Aorta (tissue), 5 donors: ENCODE results near the gene OSTF1. TPM values are rescaled to one million over a fixed set of nuclear protein-coding genes. Genes with fewer than 3 reads are reported as not detected.

Experiments
- ATAC-seq: fragments of 200-7000 bp; cut with Tn5 transposase; one replicate; pipeline ENCODE4 v1.9.1; 2022; ENCODE audit warnings: moderate library complexity; ENCODE audit not compliant: low FRiP score
- DNase-seq, 2 donors: peaks; one replicate each; pipeline ENCODE4 v3.0.0-alpha.2; 2020
- H3K27ac ChIP-seq, 2 donors: one replicate each; pipeline ENCODE4 v1.5.1; 2013; ENCODE audit warnings: low read length in 2 of 2, mild to moderate bottlenecking in 2 of 2, moderate library complexity in 2 of 2, control low read depth in 1 of 2, inconsistent platforms in 1 of 2, low read depth in 1 of 2
- H3K27me3 ChIP-seq, 2 donors: one replicate each; pipeline ENCODE4 v1.6.1; 2013; ENCODE audit warnings: control low read depth in 1 of 2, low read length in 1 of 2, mild to moderate bottlenecking in 1 of 2, moderate library complexity in 1 of 2; ENCODE audit not compliant: insufficient read depth in 2 of 2, control insufficient read depth in 1 of 2
- H3K36me3 ChIP-seq, 2 donors: one replicate each; pipeline ENCODE4 v1.6.1; 2013; ENCODE audit warnings: control low read depth in 1 of 2, low read length in 1 of 2, mild to moderate bottlenecking in 1 of 2; ENCODE audit not compliant: insufficient read depth in 2 of 2, control insufficient read depth in 1 of 2
- H3K4me1 ChIP-seq, 2 donors: one replicate each; pipeline ENCODE4 v1.6.1; 2013; ENCODE audit warnings: low read length in 2 of 2, control low read depth in 1 of 2, mild to moderate bottlenecking in 1 of 2, moderate library complexity in 1 of 2; ENCODE audit not compliant: insufficient read depth in 2 of 2, control insufficient read depth in 1 of 2
- H3K4me3 ChIP-seq, 2 donors: one replicate each; pipeline ENCODE4 v1.5.1; 2013; ENCODE audit warnings: low read length in 2 of 2, control low read depth in 1 of 2, mild to moderate bottlenecking in 1 of 2
- H3K9me3 ChIP-seq: one replicate; pipeline ENCODE4 v1.6.1; 2013; ENCODE audit warnings: mild to moderate bottlenecking, low read length; ENCODE audit not compliant: control insufficient read depth
- WGBS, 2 donors: extraction: QIAGEN DNeasy Blood & Tissue Kit; methylation state at CpG; one replicate each; pipeline ENCODE4 v1.1.7; 2013; 5-methylcytosine and 5-hydroxymethylcytosine counted together
- intact Hi-C, 2 donors: fragments of 100-400 bp; cut with DNase I; formaldehyde crosslinking; loops; one replicate each; pipeline versions ENCODE4 v1.14.2 to v1.15.0; 2022
- polyA plus RNA-seq, 2 donors: library from polyadenylated mRNA; stranded (reverse); fragments of 200-250 nt; gene quantifications; one replicate each; pipeline ENCODE4 v1.2.3, GENCODE V29; 2013
- total RNA-seq, 2 donors: library from RNA; stranded (reverse); fragmentation: NEBNext Ultra II Directional; extraction: Animal tissue kit (Norgen Biotek cat#: 25700); gene quantifications; one replicate each; pipeline ENCODE4 v1.2.1, GENCODE V29; 2021
- donor health status: healthy with polysubstance abuse.
- donor health status: Bipolar disorder and iron deficiency.
- donor health status: DM: no; HTN: no; CAD: no.
- donor health status: DM: no; HTN: no; CAD: no.
- donor health status: DM: yes; HTN: yes; CAD: no.

The OSTF1 gene
- total and polyA plus RNA-seq, 4 donors = 24.8 to 49.3 (median 41.2) TPM

DNA sequence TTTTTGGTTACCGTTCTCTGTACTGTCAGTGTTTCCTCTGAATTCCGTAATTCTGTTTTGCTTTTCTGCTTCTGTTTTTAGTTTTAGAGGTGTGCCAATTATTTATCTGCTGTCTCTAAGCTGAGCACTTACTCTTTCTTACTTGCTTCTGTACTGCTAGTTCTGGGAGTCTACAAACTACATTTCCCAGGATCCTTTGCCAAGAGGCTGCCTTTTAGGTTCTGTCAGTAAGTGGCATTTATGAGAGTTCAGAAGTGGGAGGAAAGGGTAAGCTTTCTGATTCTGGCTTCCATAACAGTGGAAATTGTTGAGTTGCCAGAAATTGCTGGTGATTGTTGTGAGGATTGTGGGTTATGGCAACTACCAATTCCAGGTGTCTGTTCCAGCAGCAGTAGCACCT lies 102.4 kb downstream of the OSTF1 start:
- no peaks in the 10 kb centered on the region for H3K9me3 ChIP-seq
- no peaks in the 10 kb centered on the region for H3K4me1 ChIP-seq
- 59 to 64% methylated on average over 2 of the region's 2 CpGs for WGBS, 2 donors
- no peaks in the 10 kb centered on the region for H3K27me3 ChIP-seq
- DNase-seq (no peak), ATAC-seq (no peak)
- H3K36me3 ChIP-seq = no peaks in the 10 kb centered on the region
- intact Hi-C loops = no loop called here
- no peak overlapping the region for H3K4me3 ChIP-seq
- H3K27ac ChIP-seq = no peak overlapping the region

Other genes starting within 250 kb of the OSTF1 start
- gene TRPM6, start 200.6 kb upstream of the OSTF1 start, total RNA-seq = 1 to 10 TPM; 1.0 to 3.6 TPM
- 1 to 10 TPM in 1 of 2 donors, under 1 TPM in 1; 0.13 to 2.0 TPM for gene TRPM6, start 200.6 kb upstream of the OSTF1 start, polyA plus RNA-seq
- gene C9orf40, start 135.6 kb upstream of the OSTF1 start, total RNA-seq = 1 to 10 TPM; 3.8 to 5.8 TPM
- gene C9orf40, start 135.6 kb upstream of the OSTF1 start, polyA plus RNA-seq = 1 to 10 TPM; 2.3 to 4.0 TPM
- 10 to 100 TPM; 10.1 to 15.1 TPM for gene CARNMT1, start 60.2 kb upstream of the OSTF1 start, total RNA-seq
- gene CARNMT1, start 60.2 kb upstream of the OSTF1 start, polyA plus RNA-seq = 1 to 10 TPM; 1.8 to 5.3 TPM
- 10 to 100 TPM; 33.1 TPM for gene NMRK1, start 359 bp upstream of the OSTF1 start, total RNA-seq
- gene NMRK1, start 359 bp upstream of the OSTF1 start, polyA plus RNA-seq = 10 to 100 TPM; 40.1 to 62.6 TPM